ENCODE measurements around the gene GNAZ.

DNA sequence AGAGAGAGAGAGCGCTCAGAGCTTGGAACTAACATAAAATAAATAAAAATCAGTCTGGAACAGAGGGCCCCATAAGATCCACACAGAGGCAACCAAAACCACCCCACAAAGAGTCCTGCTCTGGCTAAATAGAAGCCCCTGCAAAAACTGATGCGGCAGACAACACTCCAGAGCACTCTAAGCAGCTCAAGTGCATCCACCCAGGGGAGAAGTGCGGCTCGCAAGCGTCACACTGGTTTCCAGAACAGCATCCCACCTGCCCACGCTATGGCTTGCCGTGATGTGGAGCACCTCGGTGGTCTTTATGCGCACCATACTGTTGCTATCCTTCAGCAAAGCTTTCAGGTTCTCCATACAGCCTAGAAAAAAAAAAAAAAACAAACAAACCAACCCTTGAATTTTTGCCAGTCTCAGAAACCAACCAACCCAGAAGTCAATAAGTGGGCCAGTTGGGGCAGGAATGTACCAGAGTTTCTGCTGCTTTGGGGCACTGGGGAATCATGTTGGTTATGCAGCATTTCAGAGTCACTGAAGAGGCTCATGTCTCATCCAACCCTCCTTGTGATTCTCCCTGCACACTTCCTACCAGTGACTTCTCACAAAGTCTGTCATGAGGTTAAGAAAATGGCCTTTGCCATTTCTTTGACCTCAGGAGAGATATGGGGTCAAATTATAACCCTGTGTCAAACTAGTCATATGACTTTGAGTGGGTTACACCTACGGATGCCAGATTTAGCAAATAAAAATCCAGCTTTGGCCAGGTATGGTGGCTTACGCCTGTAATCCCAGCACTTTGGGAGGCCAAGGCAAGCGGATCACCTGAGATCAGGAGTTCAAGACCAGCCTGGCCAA lies 68.5 kb downstream of the GNAZ start:
- TF ChIP-seq, protein P1, sequence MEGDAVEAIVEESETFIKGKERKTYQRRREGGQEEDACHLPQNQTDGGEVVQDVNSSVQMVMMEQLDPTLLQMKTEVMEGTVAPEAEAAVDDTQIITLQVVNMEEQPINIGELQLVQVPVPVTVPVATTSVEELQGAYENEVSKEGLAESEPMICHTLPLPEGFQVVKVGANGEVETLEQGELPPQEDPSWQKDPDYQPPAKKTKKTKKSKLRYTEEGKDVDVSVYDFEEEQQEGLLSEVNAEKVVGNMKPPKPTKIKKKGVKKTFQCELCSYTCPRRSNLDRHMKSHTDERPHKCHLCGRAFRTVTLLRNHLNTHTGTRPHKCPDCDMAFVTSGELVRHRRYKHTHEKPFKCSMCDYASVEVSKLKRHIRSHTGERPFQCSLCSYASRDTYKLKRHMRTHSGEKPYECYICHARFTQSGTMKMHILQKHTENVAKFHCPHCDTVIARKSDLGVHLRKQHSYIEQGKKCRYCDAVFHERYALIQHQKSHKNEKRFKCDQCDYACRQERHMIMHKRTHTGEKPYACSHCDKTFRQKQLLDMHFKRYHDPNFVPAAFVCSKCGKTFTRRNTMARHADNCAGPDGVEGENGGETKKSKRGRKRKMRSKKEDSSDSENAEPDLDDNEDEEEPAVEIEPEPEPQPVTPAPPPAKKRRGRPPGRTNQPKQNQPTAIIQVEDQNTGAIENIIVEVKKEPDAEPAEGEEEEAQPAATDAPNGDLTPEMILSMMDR (IDR thresholded peaks at IDR 0.05): no peak
- no peak for TF ChIP-seq POLR2A (IDR thresholded peaks at IDR 0.05)

Measured in thyroid gland (tissue), 4 donors.